OCI-M2 (cell line): ENCODE data around the gene MYBPC2.

Experiments used
- DNase-seq: peaks from one replicate; lab custom pipeline; 2025; ENCODE audit not compliant: unreplicated experiment; lab: John Stamatoyannopoulos, UW

MYBPC2 gene

GRCh38 chr19:50513746-50514345 lies 81.2 kb downstream of the MYBPC2 start, which contains the start of gene ASPDH:
TSS of gene ASPDH (minus strand) at chr19:50513913. CDS start at chr19:50513823, 90 bp downstream.
- no peak for DNase-seq

- DNase-seq = no peak
These were observed 81.9 kb downstream of the MYBPC2 start for GRCh38 chr19:50514346-50515167.

- DNase-seq = no peak
These were observed 82.5 kb downstream of the MYBPC2 start for GRCh38 chr19:50515168-50515561.
